ENCODE data around the gene LRMDA.

GRCh38 chr10:76394707-76395042 is 963.3 kb downstream of the LRMDA start:
- TF ChIP-seq CTCF (IDR thresholded peaks at IDR 0.05): no peak
- no peak for TF ChIP-seq POLR2A (IDR thresholded peaks at IDR 0.05)
